ENCODE results near the gene HIP1. TPM values are rescaled to one million over a fixed set of nuclear protein-coding genes. Genes with fewer than 3 reads are reported as not detected.

Gene HIP1
- total and polyA plus RNA-seq, 9 of the 15 experiments (the other 6 are each of a cell fraction or from before 2014, with no cell fraction given) = 2.4 to 13.7 (median 9.5) TPM

DNA sequence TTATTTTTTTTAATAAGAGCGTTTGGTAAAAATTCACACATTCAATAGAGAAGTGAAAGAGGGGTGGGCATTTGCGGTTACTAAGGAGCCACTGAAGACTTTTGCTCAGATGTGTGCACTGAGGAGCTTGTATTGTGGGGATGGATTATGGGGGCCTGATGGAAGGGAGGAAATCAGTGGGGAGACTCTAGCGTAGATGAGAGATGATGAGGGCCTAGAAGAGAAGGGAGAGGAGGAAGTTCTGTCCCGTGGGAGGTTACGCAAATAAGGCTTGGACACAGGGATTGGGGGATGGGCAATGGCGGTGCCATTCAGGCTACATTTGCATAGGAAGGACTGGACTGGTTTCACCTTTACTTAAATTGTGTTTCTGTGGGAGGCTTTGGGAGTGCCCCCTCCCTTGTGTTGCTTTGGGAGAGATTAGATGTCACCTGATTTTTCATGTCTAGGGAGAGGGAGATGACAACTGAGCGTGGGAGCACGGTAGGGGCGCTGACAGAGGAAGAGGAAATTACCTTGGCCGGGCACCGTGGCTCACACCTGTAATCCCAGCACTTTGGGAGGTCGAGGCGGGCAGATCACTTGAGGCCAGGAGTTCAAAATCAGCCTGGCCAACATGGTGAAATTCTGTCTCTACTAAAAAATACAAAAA is 2.2 kb upstream of the HIP1 start (continued):
- TF ChIP-seq, protein P1, sequence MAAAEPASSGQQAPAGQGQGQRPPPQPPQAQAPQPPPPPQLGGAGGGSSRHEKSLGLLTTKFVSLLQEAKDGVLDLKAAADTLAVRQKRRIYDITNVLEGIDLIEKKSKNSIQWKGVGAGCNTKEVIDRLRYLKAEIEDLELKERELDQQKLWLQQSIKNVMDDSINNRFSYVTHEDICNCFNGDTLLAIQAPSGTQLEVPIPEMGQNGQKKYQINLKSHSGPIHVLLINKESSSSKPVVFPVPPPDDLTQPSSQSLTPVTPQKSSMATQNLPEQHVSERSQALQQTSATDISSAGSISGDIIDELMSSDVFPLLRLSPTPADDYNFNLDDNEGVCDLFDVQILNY (CRISPR knock-in tag; IDR thresholded peaks at IDR 0.05) = no peak
- no peak for TF ChIP-seq RBM14 (IDR thresholded peaks at IDR 0.05; ENCODE audit: borderline replicate concordance, insufficient read depth, low read depth, low read length)
- no peak for TF ChIP-seq SRSF3 (IDR thresholded peaks at IDR 0.05; ENCODE audit: insufficient read depth, low read length)
- peak; percentile 93 for TF ChIP-seq CEBPB (tag; IDR thresholded peaks at IDR 0.05)
- TF ChIP-seq MXI1 (IDR thresholded peaks at IDR 0.05; ENCODE audit: low read depth, low read length) = no peak
- no peak for TF ChIP-seq HIVEP1 (CRISPR knock-in tag; IDR thresholded peaks at IDR 0.05)
- TF ChIP-seq ZNF41 (CRISPR knock-in tag; conservative IDR thresholded peaks at IDR 0.05) = no peak
- TF ChIP-seq ZNF24 (IDR thresholded peaks at IDR 0.05) = no peak
- TF ChIP-seq, protein P2, sequence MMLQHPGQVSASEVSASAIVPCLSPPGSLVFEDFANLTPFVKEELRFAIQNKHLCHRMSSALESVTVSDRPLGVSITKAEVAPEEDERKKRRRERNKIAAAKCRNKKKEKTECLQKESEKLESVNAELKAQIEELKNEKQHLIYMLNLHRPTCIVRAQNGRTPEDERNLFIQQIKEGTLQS (IDR thresholded peaks at IDR 0.05) = peak; percentile 29; the same call in 1 of the 2 replicates
- TF ChIP-seq, protein P2 (CRISPR knock-in tag; conservative IDR thresholded peaks at IDR 0.05) = no peak
- no peak for TF ChIP-seq SRF (CRISPR knock-in tag; IDR thresholded peaks at IDR 0.05)
- no peak for TF ChIP-seq KLF10 (CRISPR knock-in tag; IDR thresholded peaks at IDR 0.05)
- TF ChIP-seq BRD9 (IDR thresholded peaks at IDR 0.05; ENCODE audit: low read depth, partially characterized antibody) = no peak
- no peak for TF ChIP-seq ZNF133 (CRISPR knock-in tag; IDR thresholded peaks at IDR 0.05)
- TF ChIP-seq, protein P3, sequence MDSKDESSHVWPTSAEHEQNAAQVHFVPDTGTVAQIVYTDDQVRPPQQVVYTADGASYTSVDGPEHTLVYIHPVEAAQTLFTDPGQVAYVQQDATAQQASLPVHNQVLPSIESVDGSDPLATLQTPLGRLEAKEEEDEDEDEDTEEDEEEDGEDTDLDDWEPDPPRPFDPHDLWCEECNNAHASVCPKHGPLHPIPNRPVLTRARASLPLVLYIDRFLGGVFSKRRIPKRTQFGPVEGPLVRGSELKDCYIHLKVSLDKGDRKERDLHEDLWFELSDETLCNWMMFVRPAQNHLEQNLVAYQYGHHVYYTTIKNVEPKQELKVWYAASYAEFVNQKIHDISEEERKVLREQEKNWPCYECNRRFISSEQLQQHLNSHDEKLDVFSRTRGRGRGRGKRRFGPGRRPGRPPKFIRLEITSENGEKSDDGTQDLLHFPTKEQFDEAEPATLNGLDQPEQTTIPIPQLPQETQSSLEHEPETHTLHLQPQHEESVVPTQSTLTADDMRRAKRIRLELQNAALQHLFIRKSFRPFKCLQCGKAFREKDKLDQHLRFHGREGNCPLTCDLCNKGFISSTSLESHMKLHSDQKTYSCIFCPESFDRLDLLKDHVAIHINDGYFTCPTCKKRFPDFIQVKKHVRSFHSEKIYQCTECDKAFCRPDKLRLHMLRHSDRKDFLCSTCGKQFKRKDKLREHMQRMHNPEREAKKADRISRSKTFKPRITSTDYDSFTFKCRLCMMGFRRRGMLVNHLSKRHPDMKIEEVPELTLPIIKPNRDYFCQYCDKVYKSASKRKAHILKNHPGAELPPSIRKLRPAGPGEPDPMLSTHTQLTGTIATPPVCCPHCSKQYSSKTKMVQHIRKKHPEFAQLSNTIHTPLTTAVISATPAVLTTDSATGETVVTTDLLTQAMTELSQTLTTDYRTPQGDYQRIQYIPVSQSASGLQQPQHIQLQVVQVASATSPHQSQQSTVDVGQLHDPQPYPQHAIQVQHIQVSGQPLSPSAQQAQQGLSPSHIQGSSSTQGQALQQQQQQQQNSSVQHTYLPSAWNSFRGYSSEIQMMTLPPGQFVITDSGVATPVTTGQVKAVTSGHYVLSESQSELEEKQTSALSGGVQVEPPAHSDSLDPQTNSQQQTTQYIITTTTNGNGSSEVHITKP (IDR thresholded peaks at IDR 0.05; ENCODE audit: partially characterized antibody) = peak; percentile 58
- no peak for TF ChIP-seq SAFB2 (IDR thresholded peaks at IDR 0.05; ENCODE audit: borderline replicate concordance, low read depth, low read length, severe bottlenecking)
- no peak for TF ChIP-seq SNRNP70 (optimal IDR thresholded peaks at IDR 0.05; ENCODE audit: low read depth, low read length)
- TF ChIP-seq, protein P4, sequence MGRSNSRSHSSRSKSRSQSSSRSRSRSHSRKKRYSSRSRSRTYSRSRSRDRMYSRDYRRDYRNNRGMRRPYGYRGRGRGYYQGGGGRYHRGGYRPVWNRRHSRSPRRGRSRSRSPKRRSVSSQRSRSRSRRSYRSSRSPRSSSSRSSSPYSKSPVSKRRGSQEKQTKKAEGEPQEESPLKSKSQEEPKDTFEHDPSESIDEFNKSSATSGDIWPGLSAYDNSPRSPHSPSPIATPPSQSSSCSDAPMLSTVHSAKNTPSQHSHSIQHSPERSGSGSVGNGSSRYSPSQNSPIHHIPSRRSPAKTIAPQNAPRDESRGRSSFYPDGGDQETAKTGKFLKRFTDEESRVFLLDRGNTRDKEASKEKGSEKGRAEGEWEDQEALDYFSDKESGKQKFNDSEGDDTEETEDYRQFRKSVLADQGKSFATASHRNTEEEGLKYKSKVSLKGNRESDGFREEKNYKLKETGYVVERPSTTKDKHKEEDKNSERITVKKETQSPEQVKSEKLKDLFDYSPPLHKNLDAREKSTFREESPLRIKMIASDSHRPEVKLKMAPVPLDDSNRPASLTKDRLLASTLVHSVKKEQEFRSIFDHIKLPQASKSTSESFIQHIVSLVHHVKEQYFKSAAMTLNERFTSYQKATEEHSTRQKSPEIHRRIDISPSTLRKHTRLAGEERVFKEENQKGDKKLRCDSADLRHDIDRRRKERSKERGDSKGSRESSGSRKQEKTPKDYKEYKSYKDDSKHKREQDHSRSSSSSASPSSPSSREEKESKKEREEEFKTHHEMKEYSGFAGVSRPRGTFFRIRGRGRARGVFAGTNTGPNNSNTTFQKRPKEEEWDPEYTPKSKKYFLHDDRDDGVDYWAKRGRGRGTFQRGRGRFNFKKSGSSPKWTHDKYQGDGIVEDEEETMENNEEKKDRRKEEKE (IDR thresholded peaks at IDR 0.05; ENCODE audit: borderline replicate concordance in 1 of 2, control insufficient read depth in 1 of 2, low read depth in 2 of 2, low read length in 1 of 2) = no peak
- TF ChIP-seq ZBTB8A (IDR thresholded peaks at IDR 0.05; ENCODE audit: partially characterized antibody) = no peak
- TF ChIP-seq BRF1 (IDR thresholded peaks at IDR 0.05; ENCODE audit: borderline replicate concordance, extremely low read depth, insufficient read length) = no peak
